NCI-H82 treated with DMSO at 0.1 percent for 48 hours (cell line): ENCODE results near the gene ARAP3.

Experiments
- DNase-seq: peaks from one replicate; lab custom pipeline; 2025; ENCODE audit not compliant: unreplicated experiment; lab: John Stamatoyannopoulos, UW

ARAP3 gene

GRCh38 chr5:141641634-141642267, 40.3 kb downstream of the ARAP3 start:
- DNase-seq, result no peak

- no peak for DNase-seq
These were observed 41.3 kb downstream of the ARAP3 start for GRCh38 chr5:141640698-141641097.

GRCh38 chr5:141640051-141640415, 42.0 kb downstream of the ARAP3 start:
- no peak for DNase-seq

GRCh38 chr5:141639357-141640050, 42.5 kb downstream of the ARAP3 start:
- no peak for DNase-seq

- no peak for DNase-seq
These were observed 43.3 kb downstream of the ARAP3 start for GRCh38 chr5:141638771-141639170.

GRCh38 chr5:141637767-141638419, 44.1 kb downstream of the ARAP3 start:
- DNase-seq, result peak; percentile 10

GRCh38 chr5:141637123-141637766, 44.8 kb downstream of the ARAP3 start:
- no peak for DNase-seq

- peak; percentile 51 for DNase-seq
These were observed 45.5 kb downstream of the ARAP3 start, which contains the start of the genes HDAC3 and RELL2 for GRCh38 chr5:141636413-141637122. Gene HDAC3, minus strand, starts transcription at chr5:141636849. Its CDS starts 59 bp downstream, at chr5:141636790. Gene RELL2, plus strand, starts transcription at chr5:141636997. Its CDS starts 1,229 bp downstream, at chr5:141638226.

GRCh38 chr5:141636106-141636412, 46.0 kb downstream of the ARAP3 start:
- DNase-seq, result no peak

- no peak for DNase-seq
These were observed 46.4 kb downstream of the ARAP3 start for GRCh38 chr5:141635646-141636045.

GRCh38 chr5:141634720-141635119, 47.3 kb downstream of the ARAP3 start:
- DNase-seq, result no peak

GRCh38 chr5:141633871-141634561, 48.0 kb downstream of the ARAP3 start:
- DNase-seq, result no peak

GRCh38 chr5:141632650-141633049, 49.4 kb downstream of the ARAP3 start:
- peak; percentile 25 for DNase-seq

GRCh38 chr5:141630570-141631140, 51.4 kb downstream of the ARAP3 start:
- DNase-seq, result no peak

- no peak for DNase-seq
These were observed 53.7 kb downstream of the ARAP3 start for GRCh38 chr5:141628175-141628788.

- no peak for DNase-seq
These were observed 58.4 kb downstream of the ARAP3 start for GRCh38 chr5:141623611-141624010.

- no peak for DNase-seq
These were observed 58.8 kb downstream of the ARAP3 start for GRCh38 chr5:141623186-141623585.

- DNase-seq, result peak; percentile 68
These were observed 63.1 kb downstream of the ARAP3 start, which contains the start of gene DIAPH1 for GRCh38 chr5:141618804-141619554. Gene DIAPH1, minus strand, starts transcription at chr5:141619000. Its CDS starts 86 bp downstream, at chr5:141618914.
